ENCODE data around the gene EDA.

DNA sequence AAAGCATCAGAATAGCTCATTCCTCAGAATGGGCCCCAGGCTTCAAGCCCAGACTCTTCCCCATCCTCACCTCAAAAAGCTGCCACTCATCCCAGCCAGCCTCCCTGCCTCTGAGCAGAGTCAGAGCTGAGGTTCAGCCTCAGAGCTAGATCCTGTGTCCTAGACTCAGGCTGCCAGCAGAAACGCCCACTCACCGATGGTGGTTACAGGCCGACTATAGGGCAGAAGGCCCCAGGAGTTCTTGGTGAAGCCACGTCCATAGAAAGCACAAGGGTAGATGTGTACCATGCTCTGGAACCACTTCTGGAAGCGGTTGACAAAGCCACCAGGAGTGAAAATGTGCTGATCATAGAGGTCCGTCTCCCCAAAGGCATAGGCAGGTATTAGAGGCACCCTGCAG is 426.1 kb downstream of the EDA start:
- TF ChIP-seq POLR2AphosphoS5 (IDR thresholded peaks at IDR 0.05; ENCODE audit: low read depth, low read length) (no peak), TAF1 (IDR thresholded peaks at IDR 0.05; ENCODE audit: borderline replicate concordance, insufficient read depth, low read length) (no peak), SIN3A (IDR thresholded peaks at IDR 0.05; ENCODE audit: borderline replicate concordance, insufficient read depth, low read length) (no peak), FOXP2 (optimal IDR thresholded peaks at IDR 0.05; ENCODE audit: borderline replicate concordance, extremely low read depth, extremely low read length, insufficient read depth) (no peak)
- TF ChIP-seq, protein P1, sequence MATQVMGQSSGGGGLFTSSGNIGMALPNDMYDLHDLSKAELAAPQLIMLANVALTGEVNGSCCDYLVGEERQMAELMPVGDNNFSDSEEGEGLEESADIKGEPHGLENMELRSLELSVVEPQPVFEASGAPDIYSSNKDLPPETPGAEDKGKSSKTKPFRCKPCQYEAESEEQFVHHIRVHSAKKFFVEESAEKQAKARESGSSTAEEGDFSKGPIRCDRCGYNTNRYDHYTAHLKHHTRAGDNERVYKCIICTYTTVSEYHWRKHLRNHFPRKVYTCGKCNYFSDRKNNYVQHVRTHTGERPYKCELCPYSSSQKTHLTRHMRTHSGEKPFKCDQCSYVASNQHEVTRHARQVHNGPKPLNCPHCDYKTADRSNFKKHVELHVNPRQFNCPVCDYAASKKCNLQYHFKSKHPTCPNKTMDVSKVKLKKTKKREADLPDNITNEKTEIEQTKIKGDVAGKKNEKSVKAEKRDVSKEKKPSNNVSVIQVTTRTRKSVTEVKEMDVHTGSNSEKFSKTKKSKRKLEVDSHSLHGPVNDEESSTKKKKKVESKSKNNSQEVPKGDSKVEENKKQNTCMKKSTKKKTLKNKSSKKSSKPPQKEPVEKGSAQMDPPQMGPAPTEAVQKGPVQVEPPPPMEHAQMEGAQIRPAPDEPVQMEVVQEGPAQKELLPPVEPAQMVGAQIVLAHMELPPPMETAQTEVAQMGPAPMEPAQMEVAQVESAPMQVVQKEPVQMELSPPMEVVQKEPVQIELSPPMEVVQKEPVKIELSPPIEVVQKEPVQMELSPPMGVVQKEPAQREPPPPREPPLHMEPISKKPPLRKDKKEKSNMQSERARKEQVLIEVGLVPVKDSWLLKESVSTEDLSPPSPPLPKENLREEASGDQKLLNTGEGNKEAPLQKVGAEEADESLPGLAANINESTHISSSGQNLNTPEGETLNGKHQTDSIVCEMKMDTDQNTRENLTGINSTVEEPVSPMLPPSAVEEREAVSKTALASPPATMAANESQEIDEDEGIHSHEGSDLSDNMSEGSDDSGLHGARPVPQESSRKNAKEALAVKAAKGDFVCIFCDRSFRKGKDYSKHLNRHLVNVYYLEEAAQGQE (IDR thresholded peaks at IDR 0.05; ENCODE audit: insufficient read depth in 1 of 2, low read depth in 2 of 2, low read length in 2 of 2): no peak
